ENCODE results near the gene UBR2.
"Not testable (repeated sequence)": the region's sequence is repeated elsewhere in the genome, so short reads cannot be mapped to it uniquely, and the experiment has no call there.

UBR2 gene

GRCh38 chr6:42555477-42556457 is 8.1 kb upstream of the UBR2 start:
- no peak for DNase-seq

GRCh38 chr6:42556462-42556861 is 7.4 kb upstream of the UBR2 start:
- DNase-seq, result no peak

GRCh38 chr6:42559276-42559675 is 4.6 kb upstream of the UBR2 start:
- DNase-seq, result not testable (repeated sequence)

GRCh38 chr6:42561986-42562385 is 1.8 kb upstream of the UBR2 start:
- DNase-seq, result no peak

- no peak for DNase-seq
These were observed 932 bp upstream of the UBR2 start for GRCh38 chr6:42562788-42563405.

- DNase-seq, result no peak
These were observed 637 bp downstream of the UBR2 start for GRCh38 chr6:42564506-42564825.

- DNase-seq, result no peak
These were observed 2.2 kb downstream of the UBR2 start for GRCh38 chr6:42565823-42566613.

GRCh38 chr6:42566614-42567208 is 2.9 kb downstream of the UBR2 start:
- no peak for DNase-seq

GRCh38 chr6:42567237-42567636 is 3.4 kb downstream of the UBR2 start:
- not testable (repeated sequence) for DNase-seq

- no peak for DNase-seq
These were observed 5.5 kb downstream of the UBR2 start for GRCh38 chr6:42569102-42570028.

- DNase-seq, result no peak
These were observed 7.9 kb downstream of the UBR2 start for GRCh38 chr6:42571611-42572342.

- no peak for DNase-seq
These were observed 8.7 kb downstream of the UBR2 start for GRCh38 chr6:42572523-42572922.

- DNase-seq, result not testable (repeated sequence)
These were observed 12.7 kb downstream of the UBR2 start for GRCh38 chr6:42576538-42576937.

- DNase-seq, result no peak
These were observed 34.5 kb downstream of the UBR2 start for GRCh38 chr6:42598300-42598699.

GRCh38 chr6:42599558-42599957 is 35.7 kb downstream of the UBR2 start:
- DNase-seq, result no peak

- no peak for DNase-seq
These were observed 40.3 kb downstream of the UBR2 start for GRCh38 chr6:42604150-42604549.

- not testable (repeated sequence) for DNase-seq
These were observed 40.9 kb downstream of the UBR2 start for GRCh38 chr6:42604699-42605098.

GRCh38 chr6:42610416-42610815 is 46.6 kb downstream of the UBR2 start:
- no peak for DNase-seq

- no peak for DNase-seq
These were observed 51.7 kb downstream of the UBR2 start for GRCh38 chr6:42615518-42615917.

- DNase-seq, result no peak
These were observed 52.9 kb downstream of the UBR2 start for GRCh38 chr6:42616716-42617115.

- DNase-seq, result no peak
These were observed 54.3 kb downstream of the UBR2 start for GRCh38 chr6:42618105-42618504.
